SU-DHL-6 (cell line): Measurements from ENCODE around the gene TP53BP1.

Experiments used
- H2AFZ ChIP-seq: fragments of 200-600 bp; sonication (generic); 2 replicates; pipeline ENCODE4 v1.6.1; 2014; ENCODE audit warnings: low read depth, mild to moderate bottlenecking, moderate library complexity, mixed read lengths, antibody characterized with exemption, low read length; ENCODE audit not compliant: severe bottlenecking
- H3F3A ChIP-seq: fragments of 200-600 bp; shearing (Covaris generic); 2 replicates; pipeline ENCODE4 v1.6.0; 2016; ENCODE audit warnings: antibody characterized with exemption, mild to moderate bottlenecking; ENCODE audit not compliant: insufficient read depth
- H3K27ac ChIP-seq: fragments of 200-600 bp; sonication (generic); 2 replicates; pipeline ENCODE4 v1.5.1; 2016; ENCODE audit warnings: low read depth, mild to moderate bottlenecking, low read length, moderate library complexity, mixed read lengths
- H3K27me3 ChIP-seq: fragments of 200-600 bp; sonication (generic), shearing (Covaris generic); 2 replicates; pipeline ENCODE4 v1.6.0; 2014; ENCODE audit warnings: mild to moderate bottlenecking, low read length
- H3K36me3 ChIP-seq: fragments of 200-600 bp; sonication (generic); 2 replicates; pipeline ENCODE4 v1.6.1; 2014; ENCODE audit warnings: mild to moderate bottlenecking, low read length, mixed read lengths
- H3K4me2 ChIP-seq: fragments of 300-600, 200-600 bp; shearing (Covaris generic), sonication (generic); 2 replicates; pipeline ENCODE4 v1.6.0; 2014; ENCODE audit warnings: low read length, low read depth, mild to moderate bottlenecking; ENCODE audit not compliant: poor library complexity, severe bottlenecking
- H3K4me3 ChIP-seq: fragments of 200-600 bp; sonication (generic); 2 replicates; pipeline ENCODE4 v1.5.1; 2014; ENCODE audit warnings: antibody characterized with exemption, low read length, mild to moderate bottlenecking, mixed read lengths; ENCODE audit not compliant: insufficient read depth, poor library complexity, severe bottlenecking
- H3K79me2 ChIP-seq: fragments of 200-600 bp; sonication (generic); 2 replicates; pipeline ENCODE4 v1.6.1; 2014; ENCODE audit warnings: mild to moderate bottlenecking, low read length, moderate library complexity; ENCODE audit not compliant: insufficient read depth
- H3K9ac ChIP-seq: fragments of 200-600 bp; sonication (generic); 2 replicates; pipeline ENCODE4 v1.7.0; 2014; ENCODE audit warnings: mild to moderate bottlenecking, low read length
- H3K9me2 ChIP-seq: fragments of 200-600 bp; sonication (generic); replicated peaks from 2 replicates; pipeline ENCODE4 v1.6.1; 2014; ENCODE audit warnings: low read length; ENCODE audit not compliant: insufficient read depth
- H3K9me3 ChIP-seq: fragments of 200-600 bp; sonication (generic); 2 replicates; pipeline ENCODE4 v1.6.1; 2014; ENCODE audit warnings: low read length, mixed read lengths; ENCODE audit not compliant: insufficient read depth
- H4K20me1 ChIP-seq: fragments of 200-600 bp; sonication (generic); 2 replicates; pipeline ENCODE4 v1.6.1; 2014; ENCODE audit warnings: low read depth, mild to moderate bottlenecking, antibody characterized with exemption, low read length, moderate library complexity, mixed read lengths
- EZH2phosphoT487 ChIP-seq: fragments of 200-600 bp; sonication (generic), shearing (Covaris generic); conservative IDR thresholded peaks from 2 replicates; pipeline ENCODE4 v1.6.1; 2018; ENCODE audit warnings: mild to moderate bottlenecking, antibody characterized with exemption, low read length, moderate library complexity, mixed read lengths
- TF ChIP-seq, protein P1 (sequence below): fragments of 200-600 bp; sonication (generic); IDR thresholded peaks from one replicate; pipeline ENCODE4 v1.5.1; 2017; ENCODE audit warnings: antibody characterized with exemption, mild to moderate bottlenecking, low read length, moderate library complexity; ENCODE audit not compliant: insufficient read depth, poor library complexity, severe bottlenecking

TP53BP1 gene

DNA sequence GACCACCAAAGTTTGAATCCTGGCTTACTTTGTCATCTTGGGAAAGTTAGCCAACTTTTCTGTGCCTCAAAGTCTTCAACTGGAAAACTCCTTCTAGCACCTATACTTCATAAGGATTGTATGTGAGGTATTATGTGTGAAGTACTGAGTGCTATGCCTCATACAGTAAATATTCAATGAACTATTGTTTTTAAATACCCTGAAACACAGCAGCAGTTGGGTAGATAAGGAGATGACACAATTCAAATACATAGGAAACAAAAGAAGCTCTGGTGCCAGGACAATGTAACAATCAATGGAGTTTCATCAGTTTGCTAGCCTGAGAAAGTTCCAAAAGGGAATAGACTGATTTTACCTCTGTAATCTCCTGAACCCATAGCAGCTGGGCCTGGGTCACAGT lies 78.8 kb downstream of the TP53BP1 start:
- H2AFZ ChIP-seq: no peak overlapping the region
- no peaks in the 10 kb centered on the region for H3K36me3 ChIP-seq
- no peaks in the 10 kb centered on the region for H3K27me3 ChIP-seq
- no peaks in the 10 kb centered on the region for H3K79me2 ChIP-seq
- H3K9me3 ChIP-seq: no peaks in the 10 kb centered on the region
- H3F3A ChIP-seq: peaks cover 4% of the 10 kb centered on the region; the same call in 1 of the 2 replicates
- H3K9me2 ChIP-seq: no peaks in the 10 kb centered on the region
- TF ChIP-seq, protein P1, sequence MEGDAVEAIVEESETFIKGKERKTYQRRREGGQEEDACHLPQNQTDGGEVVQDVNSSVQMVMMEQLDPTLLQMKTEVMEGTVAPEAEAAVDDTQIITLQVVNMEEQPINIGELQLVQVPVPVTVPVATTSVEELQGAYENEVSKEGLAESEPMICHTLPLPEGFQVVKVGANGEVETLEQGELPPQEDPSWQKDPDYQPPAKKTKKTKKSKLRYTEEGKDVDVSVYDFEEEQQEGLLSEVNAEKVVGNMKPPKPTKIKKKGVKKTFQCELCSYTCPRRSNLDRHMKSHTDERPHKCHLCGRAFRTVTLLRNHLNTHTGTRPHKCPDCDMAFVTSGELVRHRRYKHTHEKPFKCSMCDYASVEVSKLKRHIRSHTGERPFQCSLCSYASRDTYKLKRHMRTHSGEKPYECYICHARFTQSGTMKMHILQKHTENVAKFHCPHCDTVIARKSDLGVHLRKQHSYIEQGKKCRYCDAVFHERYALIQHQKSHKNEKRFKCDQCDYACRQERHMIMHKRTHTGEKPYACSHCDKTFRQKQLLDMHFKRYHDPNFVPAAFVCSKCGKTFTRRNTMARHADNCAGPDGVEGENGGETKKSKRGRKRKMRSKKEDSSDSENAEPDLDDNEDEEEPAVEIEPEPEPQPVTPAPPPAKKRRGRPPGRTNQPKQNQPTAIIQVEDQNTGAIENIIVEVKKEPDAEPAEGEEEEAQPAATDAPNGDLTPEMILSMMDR: no peak
- TF ChIP-seq EZH2phosphoT487: no peak
- H3K4me2 ChIP-seq: no peak overlapping the region
- H3K4me3 ChIP-seq: no peak overlapping the region
- H4K20me1 ChIP-seq: no peaks in the 10 kb centered on the region
- no peak overlapping the region for H3K27ac ChIP-seq
- no peak overlapping the region for H3K9ac ChIP-seq

DNA sequence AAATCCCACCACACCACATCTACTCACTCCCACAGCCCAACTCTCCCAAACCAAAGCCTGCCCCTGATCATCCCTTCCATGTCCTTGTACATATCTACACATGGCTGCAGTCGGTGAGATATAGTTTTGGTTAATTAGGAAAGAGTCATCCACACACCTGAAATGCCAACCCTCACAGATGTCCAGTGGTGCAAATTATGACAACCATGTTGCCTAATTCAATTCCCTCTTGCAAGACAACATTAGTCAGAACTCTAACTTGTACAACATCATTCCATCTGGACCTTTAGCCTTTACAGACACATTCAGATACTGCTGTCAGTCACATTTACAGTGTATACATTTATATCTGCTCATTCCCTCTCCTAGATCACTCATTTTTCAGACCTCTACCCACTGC lies 80.9 kb downstream of the TP53BP1 start:
- H3K36me3 ChIP-seq: 0 out of 2 replicates have a peak, but pooled peaks cover under 1% of the 10 kb centered on the region
- no peaks in the 10 kb centered on the region for H3K9me2 ChIP-seq
- no peak overlapping the region for H3K9ac ChIP-seq
- H3K79me2 ChIP-seq: no peaks in the 10 kb centered on the region
- H3K4me3 ChIP-seq: no peak overlapping the region
- H3F3A ChIP-seq: peaks cover 4% of the 10 kb centered on the region; the same call in 1 of the 2 replicates
- TF ChIP-seq, protein P1: no peak
- no peak for TF ChIP-seq EZH2phosphoT487
- H4K20me1 ChIP-seq: no peaks in the 10 kb centered on the region
- H2AFZ ChIP-seq: no peak overlapping the region
- H3K9me3 ChIP-seq: no peaks in the 10 kb centered on the region
- no peaks in the 10 kb centered on the region for H3K27me3 ChIP-seq
- H3K27ac ChIP-seq: no peak overlapping the region
- H3K4me2 ChIP-seq: no peak overlapping the region

DNA sequence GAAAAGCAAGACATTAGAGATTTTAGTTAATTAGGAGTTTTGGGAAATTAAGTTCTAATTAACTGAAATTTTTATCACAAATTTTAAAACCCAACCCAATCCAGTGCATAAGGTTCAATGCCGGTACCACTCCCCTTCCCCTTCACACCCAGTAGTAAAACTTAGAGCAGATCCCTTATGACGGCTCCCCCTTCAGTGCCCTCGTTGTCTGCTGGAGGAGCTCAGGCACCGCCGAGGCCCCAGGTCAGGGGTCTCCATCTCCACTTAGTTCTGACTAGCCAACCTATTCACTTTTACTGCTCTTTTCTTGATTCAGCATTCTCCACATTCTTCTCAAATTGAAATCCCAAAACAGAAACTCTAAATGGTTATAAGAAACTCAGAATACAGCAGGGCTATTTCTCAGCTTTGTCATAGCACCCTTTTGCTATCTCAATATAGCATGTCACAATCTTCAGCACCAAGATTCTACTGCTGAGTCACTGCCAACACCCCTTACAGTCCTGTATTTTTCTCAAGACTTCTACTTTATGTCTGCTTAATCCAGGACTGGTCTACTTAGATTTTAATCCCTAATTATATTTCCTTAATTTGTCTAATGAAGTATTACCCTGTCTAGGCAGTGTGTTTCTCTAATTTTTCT lies 82.3 kb downstream of the TP53BP1 start:
- Histone ChIP-seq H3K9ac (no peak overlapping the region), H3K9me2 (no peaks in the 10 kb centered on the region), H3F3A (peaks cover 4% of the 10 kb centered on the region; the same call in 1 of the 2 replicates), H3K4me2 (no peak overlapping the region), H3K36me3 (peaks cover 11% of the 10 kb centered on the region; the same call in 1 of the 2 replicates), H4K20me1 (no peaks in the 10 kb centered on the region), H3K9me3 (no peaks in the 10 kb centered on the region), H3K27me3 (no peaks in the 10 kb centered on the region), H3K4me3 (no peak overlapping the region), H3K27ac (no peak overlapping the region), H3K79me2 (no peaks in the 10 kb centered on the region), H2AFZ (no peak overlapping the region)
- TF ChIP-seq, protein P1: no peak
- no peak for TF ChIP-seq EZH2phosphoT487
